ENCODE data around the gene GLT6D1. TPM values are rescaled to one million over a fixed set of nuclear protein-coding genes. Genes with fewer than 3 reads are reported as not detected.
"Not testable (repeated sequence)": the region's sequence is repeated elsewhere in the genome, so short reads cannot be mapped to it uniquely, and the experiment has no call there.

GLT6D1 gene
- total RNA-seq, 1 donor from 2014 or later = not detected

- DNase-seq (ENCODE audit: low spot score) = no peak
- no peak overlapping the region for H3K4me3 Mint-ChIP-seq
- intact Hi-C loops (cut with micrococcal nuclease) = no loop called here
- no peaks in the 10 kb centered on the region for H3K4me1 Mint-ChIP-seq (ENCODE audit: low read depth)
- H3K36me3 Mint-ChIP-seq (ENCODE audit: low read depth) = no peaks in the 10 kb centered on the region
- H3K27ac Mint-ChIP-seq = no peak overlapping the region
- H3K9me3 Mint-ChIP-seq = no peaks in the 10 kb centered on the region
- peaks cover 1% of the 10 kb centered on the region for H3K27me3 Mint-ChIP-seq (ENCODE audit: insufficient read depth)
Observed at GRCh38 chr9:135671591-135672041, 32.3 kb upstream of the GLT6D1 start.

DNA sequence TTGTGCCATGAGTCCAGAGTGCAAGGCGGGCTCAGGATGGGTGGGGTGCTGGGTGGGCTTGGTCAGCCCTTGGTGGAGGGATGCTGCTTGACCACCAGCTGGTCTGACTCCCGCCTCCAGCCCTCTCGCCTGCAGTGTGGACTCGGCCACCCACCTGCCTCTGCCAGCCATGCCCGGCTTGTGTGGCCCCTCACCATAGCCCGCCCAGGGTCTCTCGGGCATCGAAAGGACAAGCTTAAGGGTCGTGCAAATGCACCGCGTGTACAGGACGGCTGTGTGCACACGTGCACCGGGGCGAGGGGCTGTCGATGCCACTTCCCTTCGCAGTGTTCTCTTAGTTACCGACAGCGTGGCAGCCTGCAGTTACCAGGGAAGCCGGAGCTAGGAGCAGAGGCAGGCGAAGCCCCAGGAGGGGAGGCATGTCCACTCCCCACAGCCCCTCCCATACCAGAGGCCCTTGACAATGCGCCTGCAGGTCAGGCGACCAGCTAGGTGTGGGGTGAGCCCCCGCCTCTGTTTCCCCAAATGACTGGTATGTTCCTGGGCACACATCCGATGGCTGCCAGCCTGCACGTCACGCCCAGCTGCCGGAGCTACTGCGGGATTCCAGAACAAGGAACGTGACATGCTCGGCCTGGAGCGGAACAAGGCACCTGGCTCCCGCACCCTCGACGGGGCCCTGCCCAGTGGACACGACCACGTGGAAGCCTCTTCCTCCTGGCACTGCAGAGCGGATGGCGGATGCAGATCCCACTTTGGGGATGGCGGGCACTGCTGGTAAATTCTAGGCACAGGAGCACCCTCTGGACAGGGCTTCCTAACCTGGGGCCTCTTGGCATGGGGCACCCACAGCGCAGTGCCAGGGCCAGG is 31.6 kb upstream of the GLT6D1 start:
- no peaks in the 10 kb centered on the region for H3K4me1 Mint-ChIP-seq (ENCODE audit: low read depth)
- H3K4me3 Mint-ChIP-seq = no peak overlapping the region
- H3K9me3 Mint-ChIP-seq = no peaks in the 10 kb centered on the region
- H3K27me3 Mint-ChIP-seq (ENCODE audit: insufficient read depth) = peaks cover 1% of the 10 kb centered on the region
- no peaks in the 10 kb centered on the region for H3K36me3 Mint-ChIP-seq (ENCODE audit: low read depth)
- DNase-seq (ENCODE audit: low spot score) = no peak
- intact Hi-C loops (cut with micrococcal nuclease) = no loop called here
- no peak overlapping the region for H3K27ac Mint-ChIP-seq

DNA sequence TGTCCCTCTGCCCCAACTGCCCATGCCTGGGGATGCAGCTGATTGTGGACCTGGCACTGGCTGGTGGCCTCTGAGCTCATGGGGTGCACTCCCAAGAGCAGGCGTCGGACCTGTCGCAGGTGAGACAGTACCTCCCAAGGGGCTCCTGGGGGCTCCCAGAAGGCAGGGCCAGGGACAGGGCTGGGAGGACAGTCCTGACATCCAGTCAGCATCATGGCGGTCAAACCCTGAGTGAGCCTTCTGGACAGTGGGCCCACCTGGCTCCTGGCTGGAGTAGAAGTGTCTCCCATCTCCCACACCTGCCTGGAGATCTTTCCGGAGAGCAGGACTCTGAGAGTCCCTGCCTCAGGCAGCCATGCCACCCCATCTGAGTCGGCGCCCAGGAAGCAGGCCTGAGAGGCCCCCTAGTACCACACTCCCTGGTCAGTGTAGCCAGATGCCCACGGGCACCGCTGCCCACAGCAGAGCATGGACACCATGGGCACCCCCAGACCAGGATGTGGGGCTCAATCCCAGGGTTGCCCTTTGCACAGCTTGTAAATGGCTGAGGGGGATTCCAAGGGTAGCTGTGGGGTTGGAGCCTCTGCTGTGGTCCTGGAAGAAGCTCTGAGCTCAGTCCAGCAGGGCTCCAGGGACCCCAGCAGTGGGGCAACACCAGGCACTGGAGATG is 30.4 kb upstream of the GLT6D1 start:
- Mint-ChIP-seq H3K27ac (no peak overlapping the region), H3K27me3 (ENCODE audit: insufficient read depth) (peaks cover 1% of the 10 kb centered on the region), H3K4me1 (ENCODE audit: low read depth) (no peaks in the 10 kb centered on the region), H3K36me3 (ENCODE audit: low read depth) (no peaks in the 10 kb centered on the region), H3K9me3 (no peaks in the 10 kb centered on the region), H3K4me3 (no peak overlapping the region)
- DNase-seq (ENCODE audit: low spot score) = no peak
- intact Hi-C loops (cut with micrococcal nuclease) = no loop called here

DNA sequence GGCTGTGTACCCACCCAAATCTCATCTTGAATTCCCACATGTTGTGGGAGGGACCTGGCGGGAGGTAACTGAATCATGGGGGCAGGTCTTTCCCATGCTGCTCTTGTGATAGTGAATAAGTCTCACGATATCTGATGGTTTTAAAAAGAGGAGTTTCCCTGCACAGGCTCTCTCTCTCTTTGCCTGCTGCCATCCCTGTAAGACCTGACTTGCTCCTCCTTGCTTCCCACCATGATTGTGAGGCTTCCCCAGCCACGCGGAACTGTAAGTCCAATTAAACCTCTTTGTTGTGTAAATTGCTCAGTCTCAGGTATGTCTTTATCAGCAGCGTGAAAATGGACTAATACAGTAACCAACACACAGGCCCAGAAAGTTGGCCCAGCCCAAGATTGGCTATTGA is 29.7 kb upstream of the GLT6D1 start:
- H3K9me3 Mint-ChIP-seq; H3K4me1 Mint-ChIP-seq (ENCODE audit: low read depth); H3K4me3 Mint-ChIP-seq; DNase-seq (ENCODE audit: low spot score); H3K27ac Mint-ChIP-seq; intact Hi-C loops (cut with micrococcal nuclease); H3K27me3 Mint-ChIP-seq (ENCODE audit: insufficient read depth); H3K36me3 Mint-ChIP-seq (ENCODE audit: low read depth): not testable (repeated sequence)

DNA sequence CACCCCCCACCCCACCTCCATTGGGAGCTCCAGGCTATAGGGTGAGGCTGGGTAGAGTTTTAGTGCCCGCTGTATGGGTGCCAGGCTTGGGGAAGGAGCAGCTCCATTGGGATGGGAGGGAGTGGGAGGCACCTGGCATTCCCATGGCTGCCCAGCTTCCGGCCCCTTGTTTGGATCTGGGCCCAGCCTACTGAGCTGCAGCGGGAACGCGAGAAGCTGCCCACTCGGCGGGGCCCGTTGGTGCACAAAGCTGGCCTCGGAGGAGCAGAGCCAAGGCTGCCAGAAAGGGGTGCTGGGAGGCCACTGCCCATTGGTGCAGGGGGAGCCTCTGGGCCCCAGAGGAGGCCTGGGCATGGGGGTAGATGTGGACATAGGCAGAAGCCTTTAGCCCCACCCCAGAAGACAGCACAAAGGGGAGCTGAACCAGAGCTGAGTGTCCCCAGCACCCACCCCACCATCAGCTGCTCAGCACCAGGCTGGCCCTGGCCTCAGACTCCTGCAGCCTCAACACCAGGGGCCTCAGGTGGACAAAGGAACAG is 28.2 kb upstream of the GLT6D1 start:
- H3K4me1 Mint-ChIP-seq (ENCODE audit: low read depth) = no peaks in the 10 kb centered on the region
- no peak overlapping the region for H3K27ac Mint-ChIP-seq
- intact Hi-C loops (cut with micrococcal nuclease) = no loop called here
- H3K4me3 Mint-ChIP-seq = no peak overlapping the region
- no peak for DNase-seq (ENCODE audit: low spot score)
- H3K36me3 Mint-ChIP-seq (ENCODE audit: low read depth) = no peaks in the 10 kb centered on the region
- H3K9me3 Mint-ChIP-seq = no peaks in the 10 kb centered on the region
- H3K27me3 Mint-ChIP-seq (ENCODE audit: insufficient read depth) = peaks cover 1% of the 10 kb centered on the region

GRCh38 chr9:135666534-135667462 is 27.5 kb upstream of the GLT6D1 start:
- intact Hi-C loops (cut with micrococcal nuclease) = no loop called here
- no peak overlapping the region for H3K27ac Mint-ChIP-seq
- no peaks in the 10 kb centered on the region for H3K9me3 Mint-ChIP-seq
- H3K4me1 Mint-ChIP-seq (ENCODE audit: low read depth) = no peaks in the 10 kb centered on the region
- DNase-seq (ENCODE audit: low spot score) = no peak
- no peak overlapping the region for H3K4me3 Mint-ChIP-seq
- H3K36me3 Mint-ChIP-seq (ENCODE audit: low read depth) = no peaks in the 10 kb centered on the region
- H3K27me3 Mint-ChIP-seq (ENCODE audit: insufficient read depth) = no peaks in the 10 kb centered on the region

DNA sequence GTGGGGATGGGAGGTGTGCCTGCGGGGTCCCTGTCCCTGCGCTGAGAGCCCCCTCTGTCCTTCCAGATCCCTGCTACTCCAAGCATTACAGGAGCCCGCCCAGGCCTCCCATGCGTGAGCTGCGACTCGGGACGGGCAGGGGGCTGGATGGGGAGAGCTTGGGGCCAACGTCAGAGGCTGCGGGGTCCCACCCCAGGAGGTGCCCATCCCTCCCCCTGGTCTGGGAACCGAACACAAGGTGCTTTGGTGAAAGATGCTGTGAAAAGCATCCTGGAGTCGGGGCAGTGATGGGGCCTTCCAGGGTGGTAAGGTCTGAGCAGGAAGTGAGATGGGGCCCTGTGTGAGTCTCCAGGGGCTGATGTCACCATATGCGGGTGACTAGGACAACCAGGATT is 26.5 kb upstream of the GLT6D1 start:
- Mint-ChIP-seq H3K4me3 (no peak overlapping the region), H3K27me3 (ENCODE audit: insufficient read depth) (no peaks in the 10 kb centered on the region)
- intact Hi-C loops (cut with micrococcal nuclease) = no loop called here

DNA sequence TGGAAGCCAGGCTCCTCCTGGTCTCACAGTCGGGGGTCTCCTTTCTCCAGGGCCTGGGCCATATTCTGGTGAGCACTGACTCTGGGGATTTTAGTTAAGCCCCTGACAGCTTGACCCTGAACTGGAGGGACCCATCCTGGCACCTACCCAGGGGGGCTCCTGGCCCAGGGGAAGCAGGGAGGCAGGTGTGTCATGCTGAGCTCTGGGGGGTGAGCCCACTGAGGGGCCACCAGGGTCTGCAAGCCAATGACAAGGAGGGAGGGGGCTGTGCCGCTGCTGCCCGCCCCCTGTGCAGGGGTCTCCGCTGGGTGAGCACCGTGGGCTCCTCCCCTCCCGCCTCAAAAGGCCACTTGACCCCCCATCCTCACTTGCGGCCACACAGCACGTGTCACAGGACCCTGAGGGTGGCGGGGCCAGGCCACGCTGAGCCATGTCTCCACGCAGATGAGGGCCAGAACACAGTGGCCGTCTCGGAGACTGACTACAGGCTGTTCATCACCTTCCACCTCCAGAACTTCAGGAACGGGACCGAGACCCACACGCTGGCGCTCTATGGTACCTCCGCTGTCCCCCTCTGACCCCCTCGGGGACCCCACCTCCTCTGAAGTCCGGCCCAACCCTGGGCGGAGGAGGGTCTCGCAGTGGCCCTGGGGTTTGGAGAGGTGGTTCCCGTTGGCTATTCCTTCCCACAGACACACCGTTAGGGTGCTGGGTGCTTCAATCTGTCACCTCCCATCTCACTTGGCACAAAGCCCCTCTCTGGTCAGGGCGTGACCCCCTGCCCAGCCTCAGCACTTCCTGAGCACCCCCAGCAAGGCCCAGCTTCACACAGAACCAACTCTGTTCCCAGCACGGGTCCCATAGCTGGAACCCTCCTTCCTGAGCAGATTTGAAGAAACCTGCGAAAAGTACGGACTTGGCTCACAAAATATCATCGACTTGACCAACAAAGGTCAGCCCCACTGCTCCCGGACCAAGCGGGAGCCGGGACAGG is 25.8 kb upstream of the GLT6D1 start:
- Mint-ChIP-seq H3K36me3 (ENCODE audit: low read depth) (no peaks in the 10 kb centered on the region), H3K9me3 (no peaks in the 10 kb centered on the region)
- no peak for DNase-seq (ENCODE audit: low spot score)

More for the DNA sequence above, 26.5 kb upstream of the GLT6D1 start:
- Mint-ChIP-seq H3K36me3 (ENCODE audit: low read depth) (no peaks in the 10 kb centered on the region), H3K4me1 (ENCODE audit: low read depth) (no peaks in the 10 kb centered on the region), H3K27ac (no peak overlapping the region), H3K9me3 (no peaks in the 10 kb centered on the region)
- no peak for DNase-seq (ENCODE audit: low spot score)

GRCh38 chr9:135664266-135664665 is 24.9 kb upstream of the GLT6D1 start:
- Mint-ChIP-seq H3K27me3 (ENCODE audit: insufficient read depth) (no peaks in the 10 kb centered on the region), H3K36me3 (ENCODE audit: low read depth) (no peaks in the 10 kb centered on the region)
- intact Hi-C loops (cut with micrococcal nuclease) = no loop called here

More for the DNA sequence above, 25.8 kb upstream of the GLT6D1 start:
- H3K27ac Mint-ChIP-seq = no peak overlapping the region
- H3K4me3 Mint-ChIP-seq = no peak overlapping the region
- intact Hi-C loops (cut with micrococcal nuclease) = no loop called here
- no peaks in the 10 kb centered on the region for H3K27me3 Mint-ChIP-seq (ENCODE audit: insufficient read depth)
- H3K4me1 Mint-ChIP-seq (ENCODE audit: low read depth) = no peaks in the 10 kb centered on the region

GRCh38 chr9:135663857-135664256 is 24.5 kb upstream of the GLT6D1 start:
- DNase-seq (ENCODE audit: low spot score) = no peak
- Mint-ChIP-seq H3K27ac (no peak overlapping the region), H3K36me3 (ENCODE audit: low read depth) (no peaks in the 10 kb centered on the region), H3K4me1 (ENCODE audit: low read depth) (no peaks in the 10 kb centered on the region), H3K27me3 (ENCODE audit: insufficient read depth) (no peaks in the 10 kb centered on the region), H3K4me3 (no peak overlapping the region), H3K9me3 (no peaks in the 10 kb centered on the region)
- intact Hi-C loops (cut with micrococcal nuclease) = no loop called here

More at GRCh38 chr9:135664266-135664665, 24.9 kb upstream of the GLT6D1 start:
- no peaks in the 10 kb centered on the region for H3K9me3 Mint-ChIP-seq
- no peaks in the 10 kb centered on the region for H3K4me1 Mint-ChIP-seq (ENCODE audit: low read depth)
- H3K4me3 Mint-ChIP-seq = no peak overlapping the region
- no peak for DNase-seq (ENCODE audit: low spot score)
- H3K27ac Mint-ChIP-seq = no peak overlapping the region

GRCh38 chr9:135663451-135663770 is 24.1 kb upstream of the GLT6D1 start:
- intact Hi-C loops (cut with micrococcal nuclease) = no loop called here
- H3K27me3 Mint-ChIP-seq (ENCODE audit: insufficient read depth) = no peaks in the 10 kb centered on the region
- no peaks in the 10 kb centered on the region for H3K9me3 Mint-ChIP-seq
- no peak for DNase-seq (ENCODE audit: low spot score)
- H3K36me3 Mint-ChIP-seq (ENCODE audit: low read depth) = no peaks in the 10 kb centered on the region
- no peak overlapping the region for H3K4me3 Mint-ChIP-seq
- H3K4me1 Mint-ChIP-seq (ENCODE audit: low read depth) = no peaks in the 10 kb centered on the region
- H3K27ac Mint-ChIP-seq = no peak overlapping the region
